HG03457 (cell line): ENCODE measurements around the gene TBX21.

Experiments
- ATAC-seq: cut with Tn5 transposase; IDR thresholded peaks from one replicate; pipeline ENCODE4 v1.9.1; 2021; ENCODE audit warnings: moderate number of reproducible peaks; ENCODE audit not compliant: unreplicated experiment

The TBX21 gene

DNA sequence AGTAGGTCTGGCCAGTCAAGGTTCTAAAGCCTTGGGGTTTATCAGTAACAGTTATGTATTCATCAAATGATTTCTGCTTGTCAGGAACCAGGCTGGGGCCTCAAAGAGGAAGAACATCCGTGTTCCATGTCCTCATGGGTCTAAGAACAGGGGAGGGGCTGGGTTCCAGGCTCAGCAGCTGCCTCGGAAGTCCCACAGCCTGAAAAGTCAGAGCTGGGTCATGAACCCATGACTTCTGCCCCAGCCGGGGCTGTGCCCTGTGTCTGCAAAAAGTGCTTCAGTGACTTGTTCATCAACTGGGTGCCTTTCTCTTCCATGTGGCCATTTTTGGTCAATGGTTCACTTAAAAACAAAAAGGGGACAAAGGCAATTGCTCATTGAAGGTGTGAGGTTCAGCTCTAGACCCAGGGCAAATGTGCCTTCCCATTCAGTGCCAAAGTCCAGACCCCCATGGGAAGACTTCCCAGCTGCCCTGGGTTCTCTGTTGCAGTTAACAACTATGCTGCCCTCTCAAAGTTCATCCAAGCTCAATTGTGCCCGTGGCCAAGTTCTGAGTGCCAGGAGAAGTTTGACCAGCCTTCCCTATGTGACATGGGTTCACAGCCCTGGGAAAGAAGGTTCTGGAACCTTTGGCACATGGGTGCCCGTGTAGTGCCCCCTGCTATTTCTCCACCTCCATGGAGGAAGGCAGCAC lies 20.6 kb upstream of the TBX21 start:
- no peak for ATAC-seq

- ATAC-seq, result no peak
These were observed 18.9 kb upstream of the TBX21 start for GRCh38 chr17:47713980-47714700.

GRCh38 chr17:47714773-47715396 lies 18.2 kb upstream of the TBX21 start:
- no peak for ATAC-seq

- no peak for ATAC-seq
These were observed 17.2 kb upstream of the TBX21 start for GRCh38 chr17:47715669-47716325.

DNA sequence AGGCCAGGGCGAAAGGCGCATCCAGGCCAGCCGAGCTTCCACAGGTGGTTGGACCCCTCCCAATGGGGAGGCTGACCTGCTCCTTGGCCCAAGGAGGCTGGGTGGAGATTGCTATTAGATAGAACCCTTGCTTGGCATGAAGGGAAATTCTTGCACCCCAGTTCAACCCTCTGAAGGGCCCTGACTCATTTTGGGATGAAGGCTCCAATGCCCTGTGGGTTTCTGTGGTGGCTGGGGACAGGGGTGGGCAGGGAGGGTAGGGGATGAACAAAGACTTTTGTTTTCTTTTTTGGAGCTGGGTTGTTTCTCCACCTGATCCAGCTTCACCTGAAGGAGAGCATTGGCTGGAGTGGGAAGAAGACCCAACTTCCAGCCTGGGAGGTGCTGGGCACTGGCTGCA lies 16.7 kb upstream of the TBX21 start:
- no peak for ATAC-seq

DNA sequence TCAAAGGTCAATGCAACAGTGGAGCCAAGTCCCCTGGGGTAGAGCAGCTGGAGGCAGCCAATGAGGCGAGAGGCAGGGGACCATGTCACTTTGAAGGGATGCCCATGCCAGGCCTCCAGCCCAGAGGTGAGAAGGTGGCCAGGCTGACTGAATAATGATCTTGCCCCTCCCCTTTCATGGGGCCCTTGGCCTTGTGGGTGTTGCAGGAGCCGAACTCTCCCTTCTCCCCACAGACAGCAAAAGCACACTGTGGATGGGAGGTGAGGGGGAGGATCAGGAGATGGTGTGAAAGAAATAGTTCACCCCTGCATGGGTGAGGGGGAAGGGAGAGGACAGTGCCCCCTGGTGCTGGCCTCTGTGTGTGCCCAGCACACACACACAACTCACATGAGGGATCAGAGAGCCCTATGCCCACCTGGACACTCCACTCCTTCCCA lies 15.8 kb upstream of the TBX21 start:
- no peak for ATAC-seq

GRCh38 chr17:47717979-47718621 lies 14.9 kb upstream of the TBX21 start:
- no peak for ATAC-seq

GRCh38 chr17:47718634-47719405 lies 14.2 kb upstream of the TBX21 start:
- no peak for ATAC-seq

- ATAC-seq, result no peak
These were observed 13.5 kb upstream of the TBX21 start for GRCh38 chr17:47719411-47720152.

DNA sequence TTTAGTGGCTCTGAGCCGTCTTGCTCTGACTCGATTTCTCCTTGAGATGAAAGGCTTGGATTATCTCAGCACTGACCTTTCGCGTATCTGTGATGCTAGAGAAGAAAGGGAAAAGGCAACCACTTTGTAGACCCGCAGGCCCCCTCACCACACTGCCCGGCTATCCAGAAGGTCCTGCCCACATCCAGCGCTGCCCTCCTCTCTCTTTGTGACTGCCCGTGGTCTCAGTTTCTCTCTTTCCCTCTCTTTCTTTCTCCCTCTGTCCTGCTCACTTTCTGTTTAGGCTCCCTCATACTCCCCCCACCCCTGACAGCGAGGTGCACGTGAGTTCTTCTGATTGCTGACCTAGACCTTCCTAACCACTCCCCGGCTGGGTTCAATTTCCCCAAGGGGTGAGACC lies 12.8 kb upstream of the TBX21 start:
- no peak for ATAC-seq

- ATAC-seq, result no peak
These were observed 12.1 kb upstream of the TBX21 start for GRCh38 chr17:47720754-47721533.

- ATAC-seq, result no peak
These were observed 11.3 kb upstream of the TBX21 start for GRCh38 chr17:47721725-47722124.

DNA sequence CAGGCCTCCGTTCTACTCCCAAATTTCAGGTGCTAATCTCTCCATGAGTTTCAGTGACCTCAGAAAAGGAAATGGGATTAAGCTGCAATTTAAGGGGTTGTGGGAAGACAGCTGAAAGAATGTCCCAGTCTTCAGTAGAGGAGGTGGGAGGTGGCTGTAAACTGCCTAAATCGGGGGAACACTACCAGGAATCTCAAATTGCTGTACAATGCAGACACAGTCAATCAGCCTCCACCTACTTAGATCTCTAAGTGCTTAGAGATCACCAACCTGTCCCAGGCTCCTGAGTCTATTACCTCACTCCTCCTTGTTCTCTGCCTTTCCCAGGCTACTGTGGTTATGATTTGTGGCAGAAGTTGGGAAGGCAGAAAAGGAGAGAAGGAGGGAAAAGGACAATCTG lies 8.3 kb upstream of the TBX21 start:
- no peak for ATAC-seq

DNA sequence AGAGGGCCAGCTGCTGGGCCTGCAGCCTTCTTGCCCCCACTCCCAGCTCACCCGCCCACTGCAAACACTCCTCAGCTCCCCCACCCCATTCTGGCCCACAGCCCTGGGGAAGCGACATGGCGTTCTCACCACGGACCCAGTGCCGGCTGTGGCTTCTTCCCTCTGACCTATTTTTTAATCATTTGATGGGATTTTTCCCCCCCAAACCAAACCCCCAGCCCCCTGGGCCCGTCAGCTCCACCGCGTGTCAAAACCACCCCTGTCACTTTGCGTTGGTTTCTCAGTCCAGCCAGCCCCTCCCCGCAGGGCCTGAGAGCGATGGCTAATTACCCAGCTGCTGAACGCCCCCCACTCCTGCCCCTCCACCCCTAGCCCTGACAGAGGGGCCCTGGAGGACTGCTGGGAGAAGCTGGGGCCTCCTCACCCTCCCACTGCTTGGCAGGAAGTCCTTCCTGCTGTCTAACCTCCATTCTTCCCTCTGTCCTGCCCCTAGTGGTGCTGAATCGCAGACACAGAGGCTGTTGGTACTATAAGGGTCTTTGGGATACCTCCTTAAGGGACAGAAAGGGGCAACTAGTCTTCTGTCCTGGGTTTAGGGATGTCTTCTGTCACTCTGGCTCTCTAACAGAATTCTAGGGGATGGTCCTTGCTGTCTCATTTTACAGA lies 7.5 kb upstream of the TBX21 start:
- no peak for ATAC-seq

- ATAC-seq, result no peak
These were observed 6.0 kb upstream of the TBX21 start for GRCh38 chr17:47726796-47727703.

DNA sequence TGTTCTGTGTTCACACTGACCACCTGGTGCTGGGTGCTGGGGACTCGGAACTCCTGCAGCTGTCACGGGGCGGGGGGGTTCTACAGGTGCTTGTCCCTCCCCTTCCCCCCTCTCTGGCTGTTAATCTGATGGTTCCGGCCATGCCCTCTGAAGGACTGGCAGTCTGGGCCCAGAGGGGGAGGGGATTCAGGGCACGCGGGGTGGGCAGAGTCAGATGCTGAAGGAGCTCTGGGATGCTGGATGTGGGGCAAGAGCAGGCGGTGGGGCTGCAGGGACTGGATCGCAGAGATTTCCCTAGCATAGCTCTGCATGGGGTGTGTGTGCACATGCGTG lies 5.4 kb upstream of the TBX21 start:
- ATAC-seq, result no peak

GRCh38 chr17:47728214-47728877 lies 4.7 kb upstream of the TBX21 start:
- ATAC-seq, result no peak
